ENCODE measurements around the gene CEACAM4. TPM values are rescaled to one million over a fixed set of nuclear protein-coding genes. Genes with fewer than 3 reads are reported as not detected.
"Not testable (repeated sequence)": the region's sequence is repeated elsewhere in the genome, so short reads cannot be mapped to it uniquely, and the experiment has no call there.

The CEACAM4 gene
- total RNA-seq, 2 donors from 2014 or later: 0.31 to 0.92 TPM

- Mint-ChIP-seq H3K4me1 (peaks cover 20% of the 10 kb centered on the region), H3K4me3 (no peak overlapping the region), H3K27me3 (no peaks in the 10 kb centered on the region), H3K27ac (no peak overlapping the region), H3K36me3 (ENCODE audit: low read depth) (peaks cover 9% of the 10 kb centered on the region)
- no peak for ATAC-seq
- no peak for DNase-seq
- no peaks in the 10 kb centered on the region for H3K9me3 ChIP-seq (ENCODE audit: control insufficient read depth, low read length, poor library complexity, severe bottlenecking)
Measured at GRCh38 chr19:41588497-41589209, 38.2 kb downstream of the CEACAM4 start.

- H3K4me1 Mint-ChIP-seq: peaks cover 18% of the 10 kb centered on the region
- ATAC-seq (no peak), DNase-seq (no peak)
- H3K27ac Mint-ChIP-seq: peak overlapping the region; percentile 34
- no peaks in the 10 kb centered on the region for H3K9me3 ChIP-seq (ENCODE audit: control insufficient read depth, low read length, poor library complexity, severe bottlenecking)
- no peaks in the 10 kb centered on the region for H3K27me3 Mint-ChIP-seq
- H3K4me3 Mint-ChIP-seq: no peak overlapping the region
- peaks cover 15% of the 10 kb centered on the region for H3K36me3 Mint-ChIP-seq (ENCODE audit: low read depth)
Measured at GRCh38 chr19:41587838-41588210, 39.0 kb downstream of the CEACAM4 start.

GRCh38 chr19:41587101-41587837 lies 39.6 kb downstream of the CEACAM4 start:
- Mint-ChIP-seq H3K36me3 (ENCODE audit: low read depth) (peaks cover 18% of the 10 kb centered on the region), H3K4me3 (no peak overlapping the region), H3K27ac (peak overlapping the region; percentile 34), H3K4me1 (peaks cover 16% of the 10 kb centered on the region), H3K27me3 (no peaks in the 10 kb centered on the region)
- no peak for DNase-seq
- H3K9me3 ChIP-seq (ENCODE audit: control insufficient read depth, low read length, poor library complexity, severe bottlenecking): no peaks in the 10 kb centered on the region
- no peak for ATAC-seq

GRCh38 chr19:41586064-41586463 lies 40.8 kb downstream of the CEACAM4 start:
- H3K27me3 Mint-ChIP-seq: no peaks in the 10 kb centered on the region
- no peak overlapping the region for H3K4me3 Mint-ChIP-seq
- DNase-seq (no peak), ATAC-seq (no peak)
- no peaks in the 10 kb centered on the region for H3K9me3 ChIP-seq (ENCODE audit: control insufficient read depth, low read length, poor library complexity, severe bottlenecking)
- peaks cover 15% of the 10 kb centered on the region for H3K4me1 Mint-ChIP-seq
- H3K27ac Mint-ChIP-seq: peak overlapping the region; percentile 54
- H3K36me3 Mint-ChIP-seq (ENCODE audit: low read depth): peaks cover 22% of the 10 kb centered on the region

- no peaks in the 10 kb centered on the region for H3K9me3 ChIP-seq (ENCODE audit: control insufficient read depth, low read length, poor library complexity, severe bottlenecking)
- H3K4me3 Mint-ChIP-seq: no peak overlapping the region
- peaks cover 23% of the 10 kb centered on the region for H3K36me3 Mint-ChIP-seq (ENCODE audit: low read depth)
- H3K4me1 Mint-ChIP-seq: peaks cover 11% of the 10 kb centered on the region
- peak overlapping the region; percentile 54 for H3K27ac Mint-ChIP-seq
- ATAC-seq (no peak), DNase-seq (no peak)
- H3K27me3 Mint-ChIP-seq: no peaks in the 10 kb centered on the region
Measured at GRCh38 chr19:41584931-41585330, 41.9 kb downstream of the CEACAM4 start.

- Mint-ChIP-seq H3K36me3 (ENCODE audit: low read depth) (peaks cover 20% of the 10 kb centered on the region), H3K4me1 (peaks cover 8% of the 10 kb centered on the region), H3K27ac (no peak overlapping the region), H3K4me3 (no peak overlapping the region), H3K27me3 (no peaks in the 10 kb centered on the region)
- no peaks in the 10 kb centered on the region for H3K9me3 ChIP-seq (ENCODE audit: control insufficient read depth, low read length, poor library complexity, severe bottlenecking)
- DNase-seq (no peak), ATAC-seq (no peak)
Measured at GRCh38 chr19:41584260-41584810, 42.5 kb downstream of the CEACAM4 start.

- not testable (repeated sequence) for H3K27ac Mint-ChIP-seq; H3K4me3 Mint-ChIP-seq; H3K9me3 ChIP-seq (ENCODE audit: control insufficient read depth, low read length, poor library complexity, severe bottlenecking); DNase-seq; H3K27me3 Mint-ChIP-seq; H3K4me1 Mint-ChIP-seq; ATAC-seq
- peaks cover 18% of the 10 kb centered on the region for H3K36me3 Mint-ChIP-seq (ENCODE audit: low read depth)
Measured at GRCh38 chr19:41582577-41583182, 44.2 kb downstream of the CEACAM4 start.

- H3K36me3 Mint-ChIP-seq (ENCODE audit: low read depth): peaks cover 18% of the 10 kb centered on the region
- not testable (repeated sequence) for ATAC-seq; H3K9me3 ChIP-seq (ENCODE audit: control insufficient read depth, low read length, poor library complexity, severe bottlenecking); H3K27me3 Mint-ChIP-seq; H3K27ac Mint-ChIP-seq; H3K4me3 Mint-ChIP-seq; DNase-seq
- peaks cover 13% of the 10 kb centered on the region for H3K4me1 Mint-ChIP-seq
Measured at GRCh38 chr19:41581068-41581467, 45.8 kb downstream of the CEACAM4 start.

GRCh38 chr19:41578886-41579285 lies 48.0 kb downstream of the CEACAM4 start:
- Mint-ChIP-seq H3K27ac (peak overlapping the region; percentile 62), H3K27me3 (no peaks in the 10 kb centered on the region), H3K36me3 (ENCODE audit: low read depth) (peaks cover 15% of the 10 kb centered on the region), H3K4me1 (peaks cover 24% of the 10 kb centered on the region), H3K4me3 (no peak overlapping the region)
- no peak for DNase-seq
- no peaks in the 10 kb centered on the region for H3K9me3 ChIP-seq (ENCODE audit: control insufficient read depth, low read length, poor library complexity, severe bottlenecking)
- no peak for ATAC-seq

GRCh38 chr19:41577833-41578232 lies 49.0 kb downstream of the CEACAM4 start:
- DNase-seq (no peak), ATAC-seq (no peak)
- peaks cover 9% of the 10 kb centered on the region for H3K36me3 Mint-ChIP-seq (ENCODE audit: low read depth)
- H3K4me3 Mint-ChIP-seq: no peak overlapping the region
- H3K4me1 Mint-ChIP-seq: peaks cover 21% of the 10 kb centered on the region
- no peak overlapping the region for H3K27ac Mint-ChIP-seq
- no peaks in the 10 kb centered on the region for H3K27me3 Mint-ChIP-seq
- no peaks in the 10 kb centered on the region for H3K9me3 ChIP-seq (ENCODE audit: control insufficient read depth, low read length, poor library complexity, severe bottlenecking)

GRCh38 chr19:41577144-41577830 lies 49.6 kb downstream of the CEACAM4 start:
- Mint-ChIP-seq H3K4me3 (no peak overlapping the region), H3K27ac (no peak overlapping the region), H3K27me3 (no peaks in the 10 kb centered on the region), H3K36me3 (ENCODE audit: low read depth) (peaks cover 6% of the 10 kb centered on the region), H3K4me1 (peaks cover 21% of the 10 kb centered on the region)
- ATAC-seq (no peak), DNase-seq (no peak)
- no peaks in the 10 kb centered on the region for H3K9me3 ChIP-seq (ENCODE audit: control insufficient read depth, low read length, poor library complexity, severe bottlenecking)

GRCh38 chr19:41575998-41576397 lies 50.9 kb downstream of the CEACAM4 start, which contains the start of gene CEACAM21:
Gene CEACAM21 (plus strand): TSS chr19:41576166. CDS start chr19:41576275, 109 bp downstream.
- H3K27ac Mint-ChIP-seq: peak within 1 kb of the TSS; percentile 91
- peaks cover 2% of the 10 kb centered on the region for H3K36me3 Mint-ChIP-seq (ENCODE audit: low read depth)
- peak; percentile 98 for ATAC-seq
- peaks cover 21% of the 10 kb centered on the region for H3K4me1 Mint-ChIP-seq
- peak within 1 kb of the TSS; percentile 88 for H3K4me3 Mint-ChIP-seq
- no peaks in the 10 kb centered on the region for H3K27me3 Mint-ChIP-seq
- no peak for DNase-seq
- H3K9me3 ChIP-seq (ENCODE audit: control insufficient read depth, low read length, poor library complexity, severe bottlenecking): no peaks in the 10 kb centered on the region
